Activated CD4-positive, alpha-beta T cell treated with anti-CD3 and anti-CD28 coated beads, Interleukin-2, Interleukin-6, amounts not matched to agents 100 ng/mL and 50 ng/mL, durations not matched to agents 16 hours and 8 hours (primary cell): ENCODE data around the gene SBK2.

Experiments used
- DNase-seq: peaks from one replicate; pipeline ENCODE4 v3.0.0-alpha.2; 2020

SBK2 gene

GRCh38 chr19:55484593-55485438 is 52.1 kb downstream of the SBK2 start, which contains the start of gene NAT14:
Gene NAT14 (plus strand): TSS chr19:55485188. CDS start chr19:55485709, 521 bp downstream.
- DNase-seq, result peak; percentile 76

GRCh38 chr19:55483706-55484592 is 53.0 kb downstream of the SBK2 start:
- DNase-seq, result no peak

- DNase-seq, result no peak
Measured at GRCh38 chr19:55482967-55483705, 53.8 kb downstream of the SBK2 start.

- DNase-seq, result no peak
Measured at GRCh38 chr19:55482156-55482961, 54.6 kb downstream of the SBK2 start.

GRCh38 chr19:55481794-55482155 is 55.2 kb downstream of the SBK2 start:
- DNase-seq, result no peak

- DNase-seq, result no peak
Measured at GRCh38 chr19:55481148-55481793, 55.7 kb downstream of the SBK2 start.

- DNase-seq, result no peak
Measured at GRCh38 chr19:55479451-55480230, 57.3 kb downstream of the SBK2 start.

- DNase-seq, result no peak
Measured at GRCh38 chr19:55479045-55479444, 57.9 kb downstream of the SBK2 start.
